GM23248 (cell line): Measurements from ENCODE around the gene IL21. TPM values are rescaled to one million over a fixed set of nuclear protein-coding genes. Genes with fewer than 3 reads are reported as not detected.

ENCODE experiments used
- DNase-seq: peaks from one replicate; pipeline ENCODE4 v3.0.0-alpha.2; 2015
- H2AFZ ChIP-seq: fragments of 200-600 bp; sonication (generic); 2 replicates; pipeline ENCODE4 v1.6.1; 2016; ENCODE audit warnings: antibody characterized with exemption
- H3F3A ChIP-seq: fragments of 200-600 bp; sonication (generic); 2 replicates; pipeline ENCODE4 v1.6.1; 2016; ENCODE audit warnings: mild to moderate bottlenecking, antibody characterized with exemption, mixed run types; ENCODE audit not compliant: insufficient read depth
- H3K27ac ChIP-seq: fragments of 200-600 bp; sonication (generic); 2 replicates; pipeline ENCODE4 v1.5.1; 2016; ENCODE audit warnings: mild to moderate bottlenecking
- H3K27me3 ChIP-seq: fragments of 200-600 bp; sonication (generic); replicated peaks from 2 replicates; pipeline ENCODE4 v1.6.1; 2016; ENCODE audit warnings: mild to moderate bottlenecking; ENCODE audit not compliant: insufficient read depth
- H3K36me3 ChIP-seq: fragments of 200-600 bp; sonication (generic); 2 replicates; pipeline ENCODE4 v1.6.1; 2016; ENCODE audit warnings: low read depth, mild to moderate bottlenecking
- H3K4me1 ChIP-seq: fragments of 200-600 bp; sonication (generic); 2 replicates; pipeline ENCODE4 v1.6.1; 2016; ENCODE audit warnings: mild to moderate bottlenecking; ENCODE audit not compliant: insufficient read depth
- H3K4me2 ChIP-seq: fragments of 200-600 bp; sonication (generic); one replicate; pipeline ENCODE4 v1.6.1; 2016; ENCODE audit warnings: mild to moderate bottlenecking; ENCODE audit not compliant: unreplicated experiment
- H3K4me3 ChIP-seq: fragments of 200-600 bp; sonication (generic); 2 replicates; pipeline ENCODE4 v1.5.1; 2016; ENCODE audit warnings: mild to moderate bottlenecking
- H3K79me2 ChIP-seq: fragments of 200-600 bp; sonication (generic); 2 replicates; pipeline ENCODE4 v1.6.1; 2016; ENCODE audit warnings: mild to moderate bottlenecking; ENCODE audit not compliant: insufficient read depth
- H3K9ac ChIP-seq: fragments of 200-600 bp; sonication (generic); 2 replicates; pipeline ENCODE4 v1.6.1; 2016; ENCODE audit warnings: mild to moderate bottlenecking
- H3K9me2 ChIP-seq: fragments of 200-600 bp; sonication (generic); 2 replicates; pipeline ENCODE4 v1.6.1; 2016; ENCODE audit warnings: mixed run types, mild to moderate bottlenecking, moderate library complexity; ENCODE audit not compliant: insufficient read depth
- H3K9me3 ChIP-seq: fragments of 200-600 bp; sonication (generic); one replicate; pipeline ENCODE4 v1.6.1; 2017; ENCODE audit warnings: low read depth
- H4K20me1 ChIP-seq: fragments of 200-600 bp; sonication (generic); 2 replicates; pipeline ENCODE4 v1.6.0; 2016; ENCODE audit not compliant: insufficient read depth
- EZH2 ChIP-seq: fragments of 200-600 bp; sonication (generic); IDR thresholded peaks from 2 replicates; pipeline ENCODE4 v1.6.1; 2018; ENCODE audit warnings: antibody characterized with exemption, mild to moderate bottlenecking; ENCODE audit not compliant: insufficient read depth, poor library complexity, severe bottlenecking
- EZH2phosphoT487 ChIP-seq: fragments of 200-600 bp; sonication (generic); IDR thresholded peaks from 2 replicates; pipeline ENCODE4 v1.6.1; 2018; ENCODE audit warnings: antibody characterized with exemption, moderate library complexity, mild to moderate bottlenecking, low read depth; ENCODE audit not compliant: insufficient read depth
- WGBS, 2 experiments: methylation state at CpG; one replicate each; pipeline ENCODE4 v1.1.6; 2015 to 2017; ENCODE audit warnings: low lambda C conversion rate in 2 of 2, low coverage in 1 of 2; ENCODE audit errors: missing lambda C conversion rate in 2 of 2; 5-methylcytosine and 5-hydroxymethylcytosine counted together
- in situ Hi-C: fragments of 300-500 bp; cut with MboI; formaldehyde crosslinking; loops from 2 replicates; pipeline ENCODE4 v1.15.0; 2020
- polyA plus RNA-seq: library from polyadenylated mRNA; unstranded; fragments of >200 nt; fragmentation: Nextera tagmentation; extraction: Ambion mirVana; gene quantifications from 2 replicates; pipeline ENCODE4 v1.2.1, GENCODE V29; 2016
- total RNA-seq: library from RNA; depleted of rRNA; stranded (reverse); fragments of >200 nt; shearing (Covaris generic); gene quantifications from 2 replicates; pipeline ENCODE4 v1.2.3, GENCODE V29; 2014; rRNA removed

Gene IL21
- total and polyA plus RNA-seq, 2 experiments from 2014 or later, result not detected

- H3K4me1 ChIP-seq, result no peaks in the 10 kb centered on the region
- TF ChIP-seq EZH2phosphoT487 (no peak), EZH2 (no peak)
- no peak overlapping the region for H3K4me2 ChIP-seq
- no peaks in the 10 kb centered on the region for H4K20me1 ChIP-seq
- no peaks in the 10 kb centered on the region for H3K27me3 ChIP-seq
- no peak overlapping the region for H3K9ac ChIP-seq
- no peaks in the 10 kb centered on the region for H3K9me3 ChIP-seq
- in situ Hi-C loops, result loop anchor here (25.0 kb wide), 1 partner anchor 675 kb away; no protein-coding TSS in a partner anchor
- no peaks in the 10 kb centered on the region for H3F3A ChIP-seq
- H3K4me3 ChIP-seq, result no peak overlapping the region
- H3K9me2 ChIP-seq, result no peaks in the 10 kb centered on the region
- DNase-seq, result no peak
- H3K27ac ChIP-seq, result no peak overlapping the region
- H2AFZ ChIP-seq, result no peak overlapping the region
- no peaks in the 10 kb centered on the region for H3K79me2 ChIP-seq
- 9 to 11% methylated on average over 2 of the region's 2 CpGs for WGBS, 2 experiments
- H3K36me3 ChIP-seq, result no peaks in the 10 kb centered on the region
These were observed 58.4 kb downstream of the IL21 start for GRCh38 chr4:122562449-122562848.

Other genes starting within 250 kb of the IL21 start
- gene ADAD1, start 242.1 kb downstream of the IL21 start, total RNA-seq, result not detected in 2 replicates
- not detected in 2 replicates for gene ADAD1, start 242.1 kb downstream of the IL21 start, polyA plus RNA-seq
- not detected in 2 replicates for gene IL2, start 164.3 kb downstream of the IL21 start, total RNA-seq
- gene IL2, start 164.3 kb downstream of the IL21 start, polyA plus RNA-seq, result not detected in 2 replicates
- 3.5 and 7.1 TPM in 2 replicates for gene BBS12, start 111.6 kb upstream of the IL21 start, total RNA-seq
- gene BBS12, start 111.6 kb upstream of the IL21 start, polyA plus RNA-seq, result 5.0 and 5.2 TPM in 2 replicates
- 293 and 306 TPM in 2 replicates for gene FGF2, start 205.8 kb upstream of the IL21 start, total RNA-seq
- 36.9 and 38.4 TPM in 2 replicates for gene FGF2, start 205.8 kb upstream of the IL21 start, polyA plus RNA-seq